NCI-H82 (cell line): ENCODE data around the gene IRF8.
"Not testable (repeated sequence)": the region's sequence is repeated elsewhere in the genome, so short reads cannot be mapped to it uniquely, and the experiment has no call there.

Experiments used
- DNase-seq: peaks from one replicate; lab custom pipeline; 2025; lab: John Stamatoyannopoulos, UW

Gene IRF8

DNA sequence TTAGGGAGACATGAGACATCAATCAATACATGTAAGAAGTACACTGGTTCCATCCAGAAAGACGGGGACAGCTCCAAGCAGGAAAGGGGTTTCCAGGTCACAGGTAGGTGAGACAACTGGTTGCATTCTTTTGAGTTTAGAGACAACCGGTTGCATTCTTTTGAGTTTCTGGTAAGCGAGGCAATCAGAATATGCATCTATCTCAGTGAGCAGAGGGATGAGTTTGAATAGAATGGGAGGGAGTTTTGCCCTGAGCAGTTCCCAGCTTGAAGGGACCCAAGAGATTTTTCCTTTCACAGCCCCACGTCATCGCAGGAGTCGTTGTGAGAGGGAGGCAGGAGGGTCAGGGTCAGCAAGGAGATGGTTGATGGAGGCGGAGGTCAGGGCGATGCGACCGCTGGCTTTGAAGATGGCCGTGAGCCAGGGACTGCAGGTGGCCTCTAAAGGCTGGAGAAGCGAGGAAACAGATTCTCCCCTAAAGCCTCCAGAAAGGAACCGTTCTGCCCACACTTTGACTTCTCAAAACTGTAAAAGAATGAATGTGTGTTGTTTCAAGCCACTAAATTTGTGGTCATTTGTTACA is 36.5 kb downstream of the IRF8 start:
- DNase-seq = no peak

DNA sequence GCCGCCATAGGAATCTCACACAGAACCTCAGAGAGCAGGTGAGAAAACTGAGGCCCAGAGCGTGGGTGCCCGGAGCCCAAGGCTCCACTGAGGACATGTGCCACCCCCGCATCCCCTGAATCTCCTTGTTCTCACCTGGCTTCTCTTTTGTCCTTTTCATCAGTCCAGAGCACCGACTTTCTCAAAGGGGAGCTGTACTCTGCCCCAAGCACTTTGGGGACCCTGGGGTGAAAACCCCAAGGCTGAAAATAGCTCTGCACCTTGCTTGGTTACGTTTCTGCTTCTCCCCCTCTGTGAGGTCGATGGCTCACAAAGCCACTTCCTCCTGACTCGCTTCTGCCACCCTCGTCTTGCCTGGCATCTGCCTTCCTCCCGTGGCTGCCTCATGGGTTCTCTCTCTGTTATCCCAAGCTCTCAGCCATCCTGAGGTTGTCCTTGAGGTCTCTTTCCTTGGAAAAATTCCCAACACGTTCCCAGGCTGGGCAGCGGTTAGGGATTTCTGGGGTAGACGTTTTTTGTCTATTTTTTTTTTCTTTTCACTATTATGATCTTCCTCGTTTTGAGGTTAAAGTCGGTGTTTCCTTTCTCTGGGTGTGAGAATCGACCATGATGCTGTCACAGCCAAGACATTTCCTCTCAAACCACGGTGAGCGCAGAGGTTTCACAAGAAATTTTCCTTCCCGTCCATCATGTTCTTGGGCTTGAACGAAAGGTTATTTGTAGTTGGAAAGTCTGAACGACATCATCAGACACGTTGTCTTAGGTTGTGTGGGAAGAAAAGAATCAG is 37.2 kb downstream of the IRF8 start:
- no peak for DNase-seq

DNA sequence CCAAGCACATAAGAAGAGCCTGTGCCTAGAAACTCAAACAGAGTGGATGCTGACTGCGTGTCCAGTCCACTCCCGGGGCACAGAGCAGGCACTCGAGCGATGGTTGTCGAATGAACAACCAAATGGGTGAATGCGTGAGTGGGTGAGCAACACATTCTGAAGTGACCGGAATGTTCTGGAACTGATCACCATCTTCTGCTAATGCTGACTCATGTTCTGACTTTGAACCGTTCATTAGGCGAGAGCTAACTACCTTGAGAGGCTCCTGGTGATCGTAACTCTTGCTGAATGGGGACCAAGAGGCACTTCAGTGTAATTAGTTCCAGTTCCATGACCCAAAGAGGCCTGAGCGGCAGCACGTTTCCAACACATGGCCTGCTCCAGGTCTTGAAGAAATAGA is 37.9 kb downstream of the IRF8 start:
- no peak for DNase-seq

DNA sequence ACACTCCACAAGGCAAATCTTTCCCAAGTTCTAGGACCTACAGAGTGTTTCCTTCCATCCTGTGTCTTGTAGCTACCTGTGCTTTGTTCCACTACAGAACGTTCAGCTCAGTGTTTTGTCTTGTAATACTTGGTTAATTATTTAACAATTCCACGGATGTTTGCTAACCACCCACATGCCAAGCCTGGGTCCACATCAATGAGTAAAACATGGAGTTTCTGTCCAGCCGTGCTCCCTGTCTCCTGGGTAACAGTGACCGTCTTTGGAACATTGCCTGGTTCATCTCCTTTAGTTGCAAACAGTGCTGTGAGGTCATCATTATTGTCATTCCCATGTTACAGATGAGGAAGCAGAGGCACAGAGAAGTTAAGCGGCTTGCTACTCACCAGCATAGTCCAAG is 41.3 kb downstream of the IRF8 start:
- DNase-seq = no peak

DNA sequence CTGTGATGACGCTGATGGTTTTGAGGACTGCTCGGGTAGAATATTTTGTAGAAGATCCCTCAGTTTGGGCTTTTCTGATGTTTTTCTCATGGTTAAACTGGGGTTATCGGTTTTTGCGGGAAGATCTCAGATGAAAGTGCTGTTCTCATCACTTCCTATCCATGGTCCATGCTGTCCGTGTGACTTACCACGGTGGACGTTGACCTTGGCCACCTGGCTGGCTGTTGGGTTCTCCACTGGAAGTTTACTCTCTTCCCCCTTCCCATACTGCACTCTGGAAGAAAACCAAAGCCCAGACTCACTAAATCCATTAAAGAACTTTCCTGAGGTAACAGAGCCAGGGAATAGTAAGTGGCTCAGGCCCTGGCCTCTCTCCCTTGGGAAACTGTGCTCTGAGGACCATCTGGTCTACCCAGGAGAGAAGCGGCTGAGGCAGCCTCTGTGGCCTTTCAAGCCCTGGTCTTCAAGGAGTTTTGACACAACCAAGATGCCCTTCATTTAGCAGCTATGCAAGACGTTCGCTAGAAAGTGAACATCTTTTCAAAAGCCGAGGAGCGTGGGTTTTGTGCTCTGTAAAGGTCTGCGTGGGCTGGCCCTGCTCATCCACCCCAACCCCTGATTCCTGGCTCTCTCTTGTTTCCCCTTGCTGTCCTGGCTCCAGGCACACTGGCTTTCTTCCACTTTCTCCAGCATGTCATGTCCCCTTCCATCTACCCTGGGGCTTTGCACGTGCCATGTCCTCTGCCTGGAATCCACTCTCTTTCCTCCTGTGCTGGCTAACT is 43.1 kb downstream of the IRF8 start:
- DNase-seq = no peak

DNA sequence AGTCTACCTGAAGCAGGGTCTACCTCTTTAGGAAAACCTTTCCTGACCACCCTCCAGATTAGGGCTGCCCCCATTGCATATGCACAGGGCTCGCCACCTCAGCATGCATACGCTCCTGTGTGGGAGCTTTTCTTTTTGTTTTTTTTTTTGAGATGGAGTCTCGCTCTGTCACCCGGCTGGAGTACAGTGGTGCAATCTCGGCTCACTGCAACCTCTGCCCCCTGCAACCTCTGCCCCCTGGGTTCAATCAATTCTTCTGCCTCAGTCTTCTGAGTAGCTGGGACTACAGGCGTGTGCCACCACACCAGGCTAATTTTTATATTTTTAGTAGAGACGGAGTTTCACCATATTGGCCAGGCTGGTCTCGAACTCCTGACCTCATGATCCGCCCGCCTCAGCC is 43.7 kb downstream of the IRF8 start:
- DNase-seq = not testable (repeated sequence)

DNA sequence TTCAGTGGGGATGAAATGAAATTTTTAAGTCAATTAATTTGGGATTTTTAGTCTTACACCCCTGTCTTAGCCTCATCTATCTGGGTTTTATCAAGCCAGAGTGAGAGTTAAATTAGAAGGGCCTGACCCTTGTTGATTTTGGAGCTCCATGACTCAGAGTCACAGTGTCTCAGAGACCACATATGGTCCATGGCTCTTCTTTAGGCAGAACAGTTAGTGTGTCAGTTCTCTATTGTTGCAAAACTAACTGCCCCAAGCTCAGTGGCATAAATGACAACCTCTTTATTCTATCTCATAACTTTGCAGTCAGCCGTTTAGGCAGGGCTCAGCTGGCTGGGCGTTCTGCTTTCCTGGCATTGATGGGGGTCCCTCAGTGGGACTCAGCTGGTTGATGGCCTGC is 44.7 kb downstream of the IRF8 start:
- DNase-seq = no peak

DNA sequence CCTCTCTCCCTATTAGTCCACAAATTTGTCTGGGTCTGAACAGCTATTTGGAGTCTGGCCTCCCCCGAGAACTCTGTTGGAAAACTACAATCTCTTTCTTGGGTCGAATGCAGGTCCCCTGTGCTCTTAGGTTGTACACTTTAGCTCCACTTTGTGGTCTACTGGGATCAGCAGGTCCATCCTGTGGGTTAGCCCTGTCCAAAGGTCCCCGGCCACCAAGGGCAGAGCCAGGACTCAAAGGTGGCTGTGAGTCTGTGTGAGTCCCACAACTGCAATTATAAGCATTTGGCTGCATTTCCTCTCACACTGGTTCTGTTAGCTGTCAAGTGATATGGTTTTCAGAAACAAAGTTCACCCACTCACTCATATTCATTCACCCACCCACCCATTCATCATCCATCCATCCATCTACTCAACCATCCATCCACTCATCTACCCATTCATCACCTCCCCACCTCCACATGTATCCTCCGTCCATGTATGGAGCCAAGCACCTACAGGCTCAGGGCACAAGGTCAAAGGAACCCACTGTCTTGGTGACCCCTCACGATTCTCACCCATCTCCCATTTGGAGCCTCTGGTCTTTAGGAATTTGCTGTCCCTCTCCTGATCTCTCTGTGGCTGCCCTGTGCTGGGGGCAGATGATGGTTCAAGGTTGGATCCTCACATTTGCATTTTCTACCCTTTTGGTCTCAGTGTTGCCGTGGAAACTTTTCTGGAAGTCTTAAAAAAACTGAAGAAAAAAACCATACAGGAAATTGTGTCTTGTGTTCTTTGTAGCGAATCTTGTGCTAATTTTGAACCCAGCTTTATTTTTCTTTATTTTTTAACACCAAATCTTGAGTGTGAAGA is 45.8 kb downstream of the IRF8 start:
- DNase-seq = no peak

DNA sequence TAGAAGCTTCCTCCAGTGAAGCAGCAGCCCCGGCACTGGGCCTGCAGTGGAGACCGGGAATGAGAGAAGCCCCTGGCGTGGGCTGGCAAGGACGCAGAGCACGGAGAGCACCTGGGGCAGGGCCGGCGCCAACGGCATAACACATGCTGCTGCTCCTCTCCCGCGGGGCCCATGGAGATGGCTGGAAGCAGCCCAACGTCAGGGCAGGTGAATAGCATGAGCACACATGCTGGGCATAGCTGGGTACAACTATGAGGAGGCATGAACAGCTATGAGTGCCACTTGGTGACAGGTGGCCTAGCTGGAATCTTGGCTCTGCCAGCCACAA is 46.4 kb downstream of the IRF8 start:
- DNase-seq = no peak

DNA sequence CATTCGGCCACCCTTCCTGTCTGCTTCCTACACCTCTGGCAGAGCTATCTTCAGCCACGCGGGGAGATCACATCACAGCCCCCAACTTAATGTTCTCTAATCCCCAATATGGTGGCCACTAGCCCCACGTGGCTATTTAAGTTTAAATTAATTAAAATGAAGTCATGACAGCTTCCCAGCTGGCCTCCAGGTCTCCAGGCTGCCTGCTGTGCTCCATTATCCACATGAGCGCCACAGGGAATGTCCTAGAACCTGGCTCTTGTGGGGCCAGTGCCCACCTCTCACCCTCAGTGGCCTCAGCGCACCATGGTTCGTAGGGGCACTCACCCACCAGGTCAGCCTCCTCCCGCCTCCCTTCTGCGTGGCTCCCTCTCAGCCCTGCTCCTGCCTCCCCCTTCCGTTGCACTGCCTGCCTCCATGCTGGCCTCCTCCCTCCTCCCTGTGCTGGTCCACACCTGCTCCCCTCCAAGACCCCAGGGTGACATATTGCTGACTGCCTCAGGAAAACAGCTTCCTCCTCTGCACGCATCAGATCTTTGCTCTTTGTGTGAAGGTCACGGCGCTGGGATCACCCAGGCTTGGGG is 47.7 kb downstream of the IRF8 start:
- no peak for DNase-seq

DNA sequence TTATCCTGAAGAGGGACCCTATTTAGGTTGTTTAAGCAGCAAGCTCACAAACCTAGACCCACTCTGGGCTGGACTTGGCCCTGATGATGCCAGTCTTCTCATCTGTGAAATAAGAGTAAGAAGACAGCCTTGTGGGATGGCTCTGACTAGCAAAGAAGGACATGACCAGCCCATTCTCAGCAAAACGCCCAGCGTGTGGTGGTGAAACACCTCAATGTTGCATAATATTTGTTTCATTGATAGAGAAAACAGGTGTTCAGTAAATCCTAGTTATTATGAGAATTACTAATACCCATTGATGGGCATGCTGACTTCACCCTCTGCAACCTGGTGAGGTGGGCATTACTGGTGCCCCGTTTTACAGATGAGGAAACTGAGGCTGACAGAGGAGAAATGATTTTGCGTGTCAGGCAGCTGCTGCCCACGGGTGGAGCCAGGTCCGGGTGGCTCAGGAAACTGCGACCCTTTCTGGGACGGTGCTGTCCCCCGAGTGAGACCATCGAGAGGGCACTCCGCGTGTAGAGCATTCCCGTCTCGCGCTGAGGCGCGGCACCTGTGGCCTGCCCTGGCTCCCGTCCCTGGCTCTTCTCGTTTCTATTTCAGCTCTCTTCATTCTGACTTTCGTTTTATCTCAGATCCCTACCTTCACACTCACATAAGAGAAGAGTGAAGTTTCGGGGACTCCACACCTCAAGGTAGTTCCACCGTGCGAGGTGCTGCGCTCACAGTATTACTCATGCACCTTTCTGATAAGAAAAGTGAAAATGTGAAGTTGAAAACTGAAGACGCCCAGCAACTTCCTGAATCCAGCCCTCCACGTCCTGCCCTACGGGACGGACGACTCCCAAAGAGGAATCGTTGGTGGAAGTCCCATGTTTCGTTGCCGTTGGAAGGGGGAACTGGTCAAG is 48.5 kb downstream of the IRF8 start:
- no peak for DNase-seq

DNA sequence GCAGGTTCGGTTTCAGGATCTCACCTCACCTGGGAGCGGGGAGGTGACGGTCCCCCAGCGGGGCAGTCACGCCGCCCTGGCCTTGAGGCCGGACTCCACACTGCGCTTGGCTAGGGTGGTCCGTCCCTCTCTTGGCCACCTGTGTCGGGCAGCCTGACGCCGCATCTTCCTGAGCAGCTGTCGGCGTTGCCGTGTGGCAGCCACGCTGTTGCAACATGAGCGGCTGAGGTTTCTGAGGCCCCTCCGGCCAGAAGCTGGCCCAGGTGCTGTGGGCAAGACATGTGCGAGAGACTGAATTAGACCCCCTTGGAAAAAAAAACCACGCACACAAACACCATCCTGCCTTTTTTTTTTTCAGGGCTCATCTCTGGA is 49.2 kb downstream of the IRF8 start:
- no peak for DNase-seq

DNA sequence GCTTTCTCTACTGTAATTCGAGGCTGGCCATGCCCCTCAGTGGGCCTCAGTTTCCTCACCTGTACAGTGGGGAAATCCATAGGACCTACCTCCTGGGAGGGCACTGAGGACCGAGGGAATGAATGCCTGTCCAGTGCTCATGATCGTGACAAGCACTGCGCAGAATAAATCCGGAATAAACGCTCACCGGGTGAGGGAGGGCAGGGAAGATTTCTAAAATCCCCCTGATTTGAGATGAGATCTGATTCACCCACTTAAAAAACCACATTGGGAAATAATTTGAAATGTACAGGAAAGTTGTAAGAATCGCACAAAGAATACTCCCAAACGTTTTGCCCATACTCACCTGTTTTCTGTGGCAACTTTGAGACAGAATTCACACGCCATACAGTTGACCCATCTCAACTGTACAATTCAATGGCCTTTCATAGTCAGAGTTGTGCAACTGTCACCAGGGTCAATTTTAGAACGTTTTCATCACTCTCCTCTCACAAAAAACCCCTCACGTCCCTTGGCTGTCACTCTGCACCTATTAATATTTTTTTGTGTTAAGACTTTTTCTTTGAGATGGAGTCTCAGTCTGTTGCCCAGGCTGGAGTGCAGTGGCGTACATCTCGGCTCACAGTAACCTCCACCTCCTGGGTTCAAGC is 49.8 kb downstream of the IRF8 start:
- DNase-seq = no peak

DNA sequence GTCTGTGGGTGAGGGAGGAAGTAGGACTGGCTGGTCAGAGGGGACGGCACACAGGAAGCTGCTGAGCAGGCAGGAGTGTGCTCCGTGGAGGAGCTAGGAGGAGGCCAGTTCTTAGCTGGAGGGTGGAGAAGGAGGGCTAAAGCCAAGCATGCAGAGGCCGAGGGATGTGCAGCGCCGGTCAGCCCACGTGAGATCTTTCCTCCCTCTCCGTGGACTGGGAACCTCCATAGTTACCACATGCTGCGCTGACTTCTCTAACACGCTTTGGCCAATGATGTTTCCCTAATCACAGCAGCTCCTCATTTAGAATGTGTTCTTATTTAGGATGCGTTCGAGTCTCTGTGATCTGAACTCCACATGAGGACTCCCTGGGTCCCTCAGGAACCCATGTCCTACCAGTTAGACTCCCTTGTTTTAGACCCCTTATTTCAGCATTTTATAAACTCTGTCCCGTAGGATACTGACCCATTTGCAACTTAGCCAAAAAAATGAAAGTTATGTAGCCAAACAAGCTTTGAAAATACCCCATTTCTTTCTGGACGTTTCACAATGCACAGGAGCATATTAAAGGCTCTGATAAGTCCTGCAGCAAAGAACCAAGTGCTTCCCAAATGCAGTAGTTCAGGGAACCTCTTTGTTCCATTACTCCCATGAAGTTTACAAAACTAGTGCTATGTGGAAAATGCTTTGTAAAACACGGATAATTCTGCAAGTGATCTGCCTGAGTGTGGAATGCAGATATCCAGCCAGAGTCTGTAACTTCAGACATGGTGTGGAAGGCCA is 51.4 kb downstream of the IRF8 start:
- DNase-seq = no peak

DNA sequence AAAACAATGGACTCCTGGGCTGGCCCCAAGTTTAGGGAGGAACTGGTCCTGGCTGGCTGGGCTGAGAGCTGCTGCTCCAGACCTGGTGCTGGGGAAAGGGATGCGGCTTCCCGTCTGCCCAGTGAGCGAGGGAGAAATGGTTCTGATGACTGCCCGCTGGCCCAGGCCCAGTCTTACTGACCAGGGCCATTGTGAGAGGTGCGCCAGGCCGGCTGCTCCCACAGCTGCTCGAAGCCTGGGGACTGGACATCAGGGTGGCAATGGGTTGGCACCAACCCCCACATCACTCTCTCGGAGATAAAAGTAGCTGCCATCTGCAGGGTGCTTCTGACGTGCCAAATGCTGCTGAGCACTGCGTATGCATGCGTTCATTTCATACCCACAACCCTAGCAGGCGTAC is 53.2 kb downstream of the IRF8 start:
- DNase-seq = no peak

DNA sequence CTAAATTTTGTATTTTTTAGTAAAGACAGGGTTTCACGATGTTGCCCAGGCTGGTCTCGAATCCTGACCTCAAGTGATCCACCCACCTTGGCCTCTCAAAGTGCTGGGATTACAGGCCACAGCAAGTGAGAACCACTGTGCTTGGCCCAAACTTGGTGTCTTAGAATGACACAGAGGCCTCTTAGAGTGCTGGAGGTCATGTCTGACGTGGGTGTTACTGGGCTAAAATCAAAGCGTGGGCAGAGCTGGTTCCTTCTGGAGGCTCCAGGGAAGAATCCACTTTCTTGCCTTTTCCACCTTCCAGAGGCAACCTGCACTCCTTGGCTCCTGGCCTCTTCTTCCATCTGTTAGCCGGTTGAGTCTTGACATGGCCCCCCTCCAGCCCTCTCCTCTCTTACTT is 53.8 kb downstream of the IRF8 start:
- DNase-seq = no peak

DNA sequence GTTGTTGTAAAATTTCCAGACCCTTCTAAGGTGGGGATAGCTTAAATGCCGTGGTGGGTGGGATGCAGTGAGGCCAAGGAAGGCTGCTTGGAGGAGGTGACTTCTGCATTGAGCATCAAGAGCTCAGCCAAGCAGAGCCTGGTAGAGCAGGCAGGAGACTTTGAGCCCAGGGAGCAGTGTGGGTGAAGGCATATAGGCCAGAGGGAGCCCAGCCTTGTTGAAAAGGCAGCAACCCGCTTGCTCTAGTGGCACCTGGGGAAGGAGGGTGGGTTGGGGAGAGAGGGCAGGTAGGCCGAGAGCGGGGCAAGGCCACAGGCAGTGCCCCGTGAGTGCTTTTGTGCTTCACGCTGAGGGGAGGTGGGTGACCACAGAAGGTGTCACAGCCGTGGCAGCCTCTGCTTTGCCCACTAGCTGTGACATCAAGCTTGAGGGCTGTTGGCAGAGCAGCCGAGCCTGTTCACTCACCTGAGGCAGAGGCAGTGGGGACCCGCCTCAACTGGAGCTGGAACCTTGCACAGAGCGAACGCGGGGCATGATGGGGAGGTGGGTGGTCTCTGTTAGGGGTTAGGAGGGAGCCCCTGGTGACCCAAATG is 56.1 kb downstream of the IRF8 start:
- DNase-seq = no peak

DNA sequence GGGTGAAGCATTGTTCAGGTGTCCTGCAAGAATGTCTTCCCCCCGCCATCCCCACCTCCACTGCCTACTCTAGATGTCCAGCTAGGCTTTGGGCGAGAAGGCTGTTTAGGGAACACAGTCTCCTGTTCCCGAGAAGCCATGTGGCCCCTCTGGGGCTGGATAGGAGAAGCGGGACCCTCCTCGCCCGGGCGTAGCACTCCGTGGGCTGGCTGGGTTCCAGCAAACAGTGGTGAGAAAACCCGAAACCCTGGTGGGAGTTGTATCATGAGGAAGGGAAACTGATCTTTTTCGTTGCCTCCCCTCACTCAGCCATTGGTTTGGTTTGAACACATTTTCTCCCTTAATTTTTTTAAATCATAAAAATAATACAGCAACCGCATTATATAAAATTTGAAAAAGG is 56.6 kb downstream of the IRF8 start:
- no peak for DNase-seq

DNA sequence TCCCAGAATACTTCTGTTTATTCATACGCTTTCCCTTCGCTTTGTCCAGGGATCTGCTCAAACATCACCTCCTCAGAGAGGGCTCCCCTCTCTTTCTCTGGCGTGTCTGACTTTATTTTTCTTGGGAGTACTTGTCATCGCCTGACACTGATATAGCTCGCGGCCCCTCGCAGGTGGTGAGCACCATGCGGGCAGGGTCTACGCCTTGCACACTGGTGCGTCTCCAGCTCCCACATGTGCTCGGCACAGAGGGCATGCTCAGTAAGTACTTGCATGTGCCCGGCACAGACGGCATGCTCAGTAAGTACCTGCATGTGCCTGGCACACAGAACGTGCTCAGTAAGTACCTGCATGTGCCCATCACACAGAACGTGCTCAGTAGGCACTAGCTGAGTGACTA is 57.5 kb downstream of the IRF8 start:
- no peak for DNase-seq
